Prostate gland (tissue), 2 donors: ENCODE measurements around the gene TPCN1. TPM values are rescaled to one million over a fixed set of nuclear protein-coding genes. Genes with fewer than 3 reads are reported as not detected.

Experiments used
- DNase-seq: peaks from one replicate; pipeline ENCODE4 v3.0.0-alpha.2; 2019; ENCODE audit warnings: low spot score
- H3K27ac ChIP-seq, 2 donors: fragments of 200-600 bp; sonication (generic); 2 replicates each; pipeline ENCODE4 v1.5.1; 2017 to 2019
- H3K27me3 ChIP-seq: fragments of 200-600 bp; sonication (generic); replicated peaks from 2 replicates; pipeline ENCODE4 v1.5.1; 2019; ENCODE audit not compliant: insufficient read depth
- H3K36me3 ChIP-seq, 2 donors: fragments of 200-600 bp; sonication (generic); 1 replicate in 1 of 2; 2 replicates in 1 of 2; pipeline versions ENCODE4 v1.5.1 to v1.8.1; 2017 to 2019
- H3K4me1 ChIP-seq: fragments of 200-600 bp; sonication (generic); replicated peaks from 2 replicates; pipeline ENCODE4 v1.5.1; 2019
- H3K4me3 ChIP-seq, 2 donors: fragments of 200-600 bp; sonication (generic); 2 replicates each; pipeline ENCODE4 v1.5.1; 2017 to 2019
- H3K9me3 ChIP-seq: fragments of 200-600 bp; sonication (generic); 2 replicates; pipeline ENCODE4 v1.5.1; 2017
- POLR2A ChIP-seq: fragments of 450-650 bp; IDR thresholded peaks from one replicate; pipeline ENCODE4 v1.6.1; 2016; ENCODE audit warnings: antibody characterized with exemption, mild to moderate bottlenecking
- POLR2AphosphoS5 ChIP-seq: sonication (generic); formaldehyde crosslinking; IDR thresholded peaks from one replicate; pipeline ENCODE4 v1.6.1; 2017; ENCODE audit warnings: antibody characterized with exemption
- WGBS: methylation state at CpG from one replicate; pipeline ENCODE4 v1.1.5; 2018; 5-methylcytosine and 5-hydroxymethylcytosine counted together
- intact Hi-C: fragments of 100-400 bp; cut with DNase I; formaldehyde crosslinking; loops from one replicate; pipeline ENCODE4 v1.14.2; 2022
- total RNA-seq, 2 donors: library from RNA; depleted of rRNA; stranded (reverse); fragments of >200 nt; gene quantifications; one replicate each; pipeline ENCODE4 v1.1.0, GENCODE V29; 2016
- TF ChIP-seq, protein P1 (sequence below), 4 experiments: fragments of 200-600 bp in 2 of 4; fragments of 450-650 bp in 2 of 4; sonication (generic) in 2 of 4; IDR thresholded peaks; 1 replicate in 3 of 4; 2 replicates in 1 of 4; pipeline ENCODE4 v1.5.1; 2016 to 2019; ENCODE audit warnings: antibody characterized with exemption in 4 of 4, mild to moderate bottlenecking in 2 of 4, moderate library complexity in 2 of 4

TPCN1 gene
- total RNA-seq, 2 donors from 2014 or later: 52.6 to 65.3 TPM

DNA sequence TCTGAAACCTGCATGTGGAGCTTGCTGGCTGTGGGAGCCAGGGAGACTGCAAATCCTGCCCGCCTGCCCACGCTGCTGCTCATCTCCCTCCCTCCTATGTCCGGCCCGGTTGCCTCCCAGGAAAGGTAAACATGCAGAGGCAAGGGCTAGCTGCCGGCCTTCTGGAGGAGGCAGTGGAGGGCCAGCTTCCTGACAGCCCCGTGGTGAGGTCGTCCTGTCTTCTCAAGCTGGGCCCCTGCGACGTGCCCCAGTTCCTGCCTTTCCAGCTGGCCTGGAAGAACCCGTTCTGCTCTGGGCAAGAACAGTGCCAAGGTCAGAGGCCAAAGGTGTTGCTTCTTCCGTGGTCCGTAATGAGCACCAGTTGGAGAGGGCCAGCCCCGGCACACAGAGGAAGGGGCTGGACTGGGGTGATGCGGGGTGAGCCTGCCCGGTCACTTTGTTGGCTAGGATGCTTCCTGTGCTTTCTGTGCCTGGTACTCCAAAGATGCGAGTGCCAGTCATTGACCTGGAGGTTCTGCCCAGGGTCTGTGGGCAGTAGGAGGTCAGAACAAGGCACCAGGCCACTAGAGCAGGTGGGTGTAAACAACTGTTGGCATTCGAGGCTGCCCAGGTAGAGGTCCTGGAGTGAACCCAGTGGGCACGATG lies 25.3 kb downstream of the TPCN1 start:
- Histone ChIP-seq H3K4me1 (peaks cover 33% of the 10 kb centered on the region), H3K27ac (peak overlapping the region; percentile 86 to 91), H3K9me3 (no peaks in the 10 kb centered on the region), H3K27me3 (no peaks in the 10 kb centered on the region), H3K36me3 (no peaks in the 10 kb centered on the region), H3K4me3 (peak overlapping the region in 1 of 2 donors; percentile 1)
- TF ChIP-seq POLR2AphosphoS5: no peak
- TF ChIP-seq, protein P1, sequence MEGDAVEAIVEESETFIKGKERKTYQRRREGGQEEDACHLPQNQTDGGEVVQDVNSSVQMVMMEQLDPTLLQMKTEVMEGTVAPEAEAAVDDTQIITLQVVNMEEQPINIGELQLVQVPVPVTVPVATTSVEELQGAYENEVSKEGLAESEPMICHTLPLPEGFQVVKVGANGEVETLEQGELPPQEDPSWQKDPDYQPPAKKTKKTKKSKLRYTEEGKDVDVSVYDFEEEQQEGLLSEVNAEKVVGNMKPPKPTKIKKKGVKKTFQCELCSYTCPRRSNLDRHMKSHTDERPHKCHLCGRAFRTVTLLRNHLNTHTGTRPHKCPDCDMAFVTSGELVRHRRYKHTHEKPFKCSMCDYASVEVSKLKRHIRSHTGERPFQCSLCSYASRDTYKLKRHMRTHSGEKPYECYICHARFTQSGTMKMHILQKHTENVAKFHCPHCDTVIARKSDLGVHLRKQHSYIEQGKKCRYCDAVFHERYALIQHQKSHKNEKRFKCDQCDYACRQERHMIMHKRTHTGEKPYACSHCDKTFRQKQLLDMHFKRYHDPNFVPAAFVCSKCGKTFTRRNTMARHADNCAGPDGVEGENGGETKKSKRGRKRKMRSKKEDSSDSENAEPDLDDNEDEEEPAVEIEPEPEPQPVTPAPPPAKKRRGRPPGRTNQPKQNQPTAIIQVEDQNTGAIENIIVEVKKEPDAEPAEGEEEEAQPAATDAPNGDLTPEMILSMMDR (IDR thresholded peaks at IDR 0.05): peak in 1 of 4 experiments; percentile 0
- intact Hi-C loops: no loop called here
- WGBS: 24% methylated on average over 18 of the region's 18 CpGs
- peak; percentile 67 for DNase-seq

DNA sequence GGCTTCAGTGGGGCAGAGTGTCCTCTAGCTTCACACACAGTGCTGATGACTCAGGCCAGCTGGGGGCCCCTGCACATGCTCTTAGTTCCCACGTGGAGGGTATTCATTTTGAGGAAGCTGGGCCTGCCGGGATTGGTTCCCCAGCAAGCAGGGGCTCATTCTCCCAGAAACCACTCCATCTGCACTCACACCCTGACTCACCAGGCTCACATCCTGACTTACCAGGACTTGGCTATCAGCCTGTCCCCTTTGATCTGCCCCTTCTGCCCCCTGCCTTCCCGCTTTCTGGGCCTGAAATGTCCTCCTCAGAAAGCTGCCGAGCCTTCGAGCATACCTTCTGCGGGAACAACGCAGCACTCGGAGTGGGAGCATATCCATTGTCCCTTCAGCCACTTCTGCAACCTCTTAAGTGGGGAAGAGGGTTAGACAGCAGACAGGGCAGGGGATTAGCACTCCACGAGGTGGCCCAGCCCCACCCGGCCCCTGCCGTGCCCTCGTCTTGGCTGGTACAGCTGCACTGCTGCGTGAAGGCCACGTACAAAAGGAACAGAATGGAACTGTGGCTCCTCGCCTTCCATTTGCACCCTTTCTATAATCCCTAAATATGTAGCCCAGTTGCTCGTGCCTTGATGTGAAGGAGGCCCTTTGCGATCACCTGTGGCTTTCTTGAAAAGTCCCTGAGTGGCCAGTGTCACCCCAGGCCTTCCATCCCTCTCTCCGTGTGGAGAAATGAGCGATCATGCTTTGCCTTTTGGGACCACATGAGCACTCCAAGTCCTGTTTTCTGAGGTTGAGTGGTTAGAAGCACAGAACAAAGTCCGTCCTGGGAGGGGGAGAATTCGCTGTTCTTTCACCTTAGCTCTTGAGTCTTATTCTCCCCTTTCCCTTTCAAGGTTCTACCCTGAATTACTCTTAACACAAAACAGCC lies 26.1 kb downstream of the TPCN1 start:
- Histone ChIP-seq H3K27ac (peak overlapping the region; percentile 86 to 91), H3K4me1 (peaks cover 29% of the 10 kb centered on the region), H3K4me3 (no peak overlapping the region), H3K9me3 (no peaks in the 10 kb centered on the region), H3K36me3 (no peaks in the 10 kb centered on the region), H3K27me3 (no peaks in the 10 kb centered on the region)
- intact Hi-C loops: no loop called here
- TF ChIP-seq, protein P1 (IDR thresholded peaks at IDR 0.05): no peak
- no peak for TF ChIP-seq POLR2A
- no peak for TF ChIP-seq POLR2AphosphoS5
- no peak for DNase-seq
- WGBS: 87% methylated on average over 21 of the region's 21 CpGs

DNA sequence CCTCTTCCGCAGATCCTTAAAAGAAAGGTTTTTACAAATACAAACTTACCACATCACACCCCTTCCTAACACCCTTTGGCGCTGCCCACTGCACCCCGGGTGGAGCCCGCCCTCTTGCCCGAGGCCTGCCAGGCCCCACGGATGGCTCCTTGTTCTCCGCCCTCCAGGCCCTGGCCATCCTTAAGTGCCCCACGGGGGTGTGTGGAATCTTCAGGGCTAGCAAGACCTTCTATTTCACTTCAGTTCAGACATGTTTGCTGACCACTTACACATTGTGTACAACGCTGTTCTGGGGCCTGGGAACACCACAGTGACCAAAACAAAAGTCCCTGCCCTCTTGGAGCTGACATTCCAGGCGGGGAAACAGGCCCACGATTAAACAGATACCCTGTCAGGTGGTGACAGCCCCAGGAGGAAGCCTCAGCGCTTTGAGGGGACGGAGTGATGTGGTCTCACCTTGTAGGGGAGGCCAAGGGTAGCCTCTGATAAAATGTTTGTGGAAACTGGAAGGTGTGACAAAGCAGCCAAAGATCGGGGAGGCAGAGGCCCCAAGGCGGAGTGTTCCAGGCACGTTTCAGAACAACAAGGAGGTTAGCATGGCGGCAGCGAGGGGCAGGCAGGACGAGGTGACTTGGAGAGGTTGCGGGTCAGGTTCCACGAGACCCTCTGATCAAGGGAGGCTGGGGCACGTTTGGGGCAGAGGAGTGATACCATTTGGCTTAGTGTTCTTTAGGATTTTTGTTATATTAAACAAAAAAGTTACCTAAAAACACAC lies 27.0 kb downstream of the TPCN1 start:
- intact Hi-C loops: no loop called here
- H3K4me1 ChIP-seq: peaks cover 27% of the 10 kb centered on the region
- H3K27me3 ChIP-seq: no peaks in the 10 kb centered on the region
- H3K36me3 ChIP-seq: no peaks in the 10 kb centered on the region
- H3K4me3 ChIP-seq: no peak overlapping the region
- WGBS: 85% methylated on average over 22 of the region's 22 CpGs
- TF ChIP-seq POLR2A (no peak), POLR2AphosphoS5 (no peak)
- TF ChIP-seq, protein P1 (IDR thresholded peaks at IDR 0.05): no peak
- H3K9me3 ChIP-seq: no peaks in the 10 kb centered on the region
- peak overlapping the region; percentile 86 to 91 for H3K27ac ChIP-seq
- DNase-seq: no peak

DNA sequence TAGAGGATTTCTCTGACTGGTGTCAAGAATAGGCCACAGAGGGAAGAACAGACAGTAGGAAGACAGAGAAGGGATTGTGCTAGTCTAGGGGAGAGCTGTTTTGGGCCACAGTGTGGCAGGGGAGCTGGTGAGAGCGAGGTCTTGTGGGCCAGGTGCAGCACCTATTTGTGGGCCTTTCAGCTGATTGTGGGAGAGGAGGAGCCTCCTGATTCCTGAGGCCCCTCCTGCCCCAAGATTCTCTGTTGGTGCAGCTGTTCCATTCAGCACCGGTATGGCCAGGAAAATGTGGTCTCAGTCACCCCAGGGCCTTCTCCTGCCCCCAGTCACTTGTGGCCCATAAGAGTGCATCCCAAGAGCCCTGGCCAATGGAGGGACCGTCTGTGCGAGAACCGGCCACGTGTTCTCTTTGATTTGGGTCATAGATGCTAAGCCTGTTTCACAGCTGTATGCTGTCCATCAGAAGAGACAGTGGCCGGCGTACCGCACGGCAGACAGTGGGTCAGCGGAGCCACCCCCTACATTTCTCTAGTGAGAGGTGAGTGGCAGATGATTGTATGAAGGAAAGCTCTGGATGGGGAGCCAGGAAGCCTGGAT lies 27.7 kb downstream of the TPCN1 start:
- intact Hi-C loops: no loop called here
- DNase-seq: no peak
- Histone ChIP-seq H3K36me3 (no peaks in the 10 kb centered on the region), H3K9me3 (no peaks in the 10 kb centered on the region), H3K4me3 (no peak overlapping the region), H3K27ac (no peak overlapping the region), H3K4me1 (peaks cover 22% of the 10 kb centered on the region), H3K27me3 (no peaks in the 10 kb centered on the region)
- 89% methylated on average over 11 of the region's 11 CpGs for WGBS
- TF ChIP-seq, protein P1 (IDR thresholded peaks at IDR 0.05): no peak
- TF ChIP-seq POLR2AphosphoS5 (no peak), POLR2A (no peak)
